HepG2 (cell line): ENCODE measurements around the gene GLDN. TPM values are rescaled to one million over a fixed set of nuclear protein-coding genes. Genes with fewer than 3 reads are reported as not detected.

Experiments used
- GABPB1 ChIP-seq: IDR thresholded peaks from 2 replicates; pipeline ENCODE4 v1.6.1; 2016; ENCODE audit warnings: mild to moderate bottlenecking, missing genetic modification reagents, moderate library complexity, missing compliant biosample characterization
- HDAC1 ChIP-seq: sonication (generic); formaldehyde crosslinking; IDR thresholded peaks from 2 replicates; pipeline ENCODE4 v1.5.1; 2020; ENCODE audit warnings: mild to moderate bottlenecking, missing genetic modification reagents
- HOXD1 ChIP-seq: sonication (generic); formaldehyde crosslinking; IDR thresholded peaks from 2 replicates; pipeline ENCODE4 v1.5.0; 2020; ENCODE audit warnings: missing genetic modification reagents
- RXRA ChIP-seq: sonication (generic); formaldehyde crosslinking; IDR thresholded peaks from 2 replicates; pipeline ENCODE4 v1.5.1; 2020; ENCODE audit warnings: missing genetic modification reagents
- SOX13 ChIP-seq, 3 experiments: fragments of 450-650 bp in 1 of 3; sonication (generic) in 1 of 3; formaldehyde crosslinking in 1 of 3; IDR thresholded peaks in 2 of 3; conservative IDR thresholded peaks in 1 of 3; 2 replicates each; pipeline versions ENCODE4 v1.5.0 to v1.6.1; 2016 to 2020; ENCODE audit warnings: antibody characterized with exemption in 1 of 3, mild to moderate bottlenecking in 1 of 3, missing compliant biosample characterization in 1 of 3, missing genetic modification reagents in 1 of 3, moderate library complexity in 1 of 3
- TEAD3 ChIP-seq: optimal IDR thresholded peaks from 2 replicates; pipeline ENCODE3; 2016; ENCODE audit warnings: borderline replicate concordance
- THAP11 ChIP-seq: IDR thresholded peaks from 2 replicates; pipeline ENCODE4 v1.6.1; 2016; ENCODE audit warnings: missing biosample characterization, missing genetic modification reagents
- ZBTB21 ChIP-seq: sonication (generic); formaldehyde crosslinking; IDR thresholded peaks from 2 replicates; pipeline ENCODE4 v1.4.0; 2020; ENCODE audit warnings: missing genetic modification reagents
- ZFX ChIP-seq: sonication (generic); formaldehyde crosslinking; IDR thresholded peaks from 2 replicates; pipeline ENCODE4 v1.4.0; 2020; ENCODE audit warnings: mild to moderate bottlenecking, low read depth, missing genetic modification reagents, moderate library complexity
- ZMAT3 ChIP-seq: sonication (generic); formaldehyde crosslinking; conservative IDR thresholded peaks from 2 replicates; pipeline ENCODE4 v1.7.0; 2021; ENCODE audit warnings: missing genetic modification reagents
- ZMYM4 ChIP-seq: sonication (generic); formaldehyde crosslinking; IDR thresholded peaks from 2 replicates; pipeline ENCODE4 v1.8.1; 2023; ENCODE audit warnings: mild to moderate bottlenecking, missing genetic modification reagents
- ZNF205 ChIP-seq: IDR thresholded peaks from 2 replicates; pipeline ENCODE4 v1.6.1; 2018; ENCODE audit warnings: missing biosample characterization, missing genetic modification reagents
- ZNF7 ChIP-seq: IDR thresholded peaks from 2 replicates; pipeline ENCODE4 v1.6.1; 2016; ENCODE audit warnings: missing biosample characterization, missing genetic modification reagents
- polyA plus RNA-seq, 8 experiments: library from polyadenylated mRNA; depleted of rRNA in 3 of 8; stranded (reverse) in 7 of 8; unstranded in 1 of 8; fragments of >200 nt; fragmentation: Illumina TruSeq in 4 of 8; extraction: Trizol in 4 of 8; gene quantifications; 2 replicates each; pipeline versions ENCODE4 v1.2.1 to v1.2.3, GENCODE V29; 2011 to 2016; ENCODE audit warnings: low read depth in 4 of 8, missing spikeins in 1 of 8, mixed read lengths in 1 of 8; ENCODE audit not compliant: insufficient read depth in 1 of 8
- total RNA-seq, 5 experiments: library from RNA; depleted of rRNA; stranded (reverse); fragments of >200 nt; fragmentation: Illumina TruSeq; extraction: Trizol; gene quantifications; 2 replicates each; pipeline ENCODE4 v1.2.3, GENCODE V29; 2016; ENCODE audit warnings: low read depth in 1 of 5
- TF ChIP-seq, protein P1 (sequence below): sonication (generic); formaldehyde crosslinking; IDR thresholded peaks from 2 replicates; pipeline ENCODE4 v1.4.0; 2020; ENCODE audit warnings: missing genetic modification reagents
- TF ChIP-seq, protein P2 (sequence below): IDR thresholded peaks from 2 replicates; pipeline ENCODE4 v1.6.1; 2016; ENCODE audit warnings: missing biosample characterization, missing genetic modification reagents, low read depth
- TF ChIP-seq, protein P3 (sequence below): sonication (generic); formaldehyde crosslinking; IDR thresholded peaks from 2 replicates; pipeline ENCODE4 v1.5.1; 2020; ENCODE audit warnings: mild to moderate bottlenecking, missing genetic modification reagents
- TF ChIP-seq, protein P4 (sequence below): IDR thresholded peaks from 2 replicates; pipeline ENCODE4 v1.6.1; 2016; ENCODE audit warnings: missing genetic modification reagents, missing compliant biosample characterization

The GLDN gene
- total and polyA plus RNA-seq, 2 of the 13 experiments (the other 11 are each of a cell fraction or from before 2014, with no cell fraction given) = 0.86 to 1.0 TPM

DNA sequence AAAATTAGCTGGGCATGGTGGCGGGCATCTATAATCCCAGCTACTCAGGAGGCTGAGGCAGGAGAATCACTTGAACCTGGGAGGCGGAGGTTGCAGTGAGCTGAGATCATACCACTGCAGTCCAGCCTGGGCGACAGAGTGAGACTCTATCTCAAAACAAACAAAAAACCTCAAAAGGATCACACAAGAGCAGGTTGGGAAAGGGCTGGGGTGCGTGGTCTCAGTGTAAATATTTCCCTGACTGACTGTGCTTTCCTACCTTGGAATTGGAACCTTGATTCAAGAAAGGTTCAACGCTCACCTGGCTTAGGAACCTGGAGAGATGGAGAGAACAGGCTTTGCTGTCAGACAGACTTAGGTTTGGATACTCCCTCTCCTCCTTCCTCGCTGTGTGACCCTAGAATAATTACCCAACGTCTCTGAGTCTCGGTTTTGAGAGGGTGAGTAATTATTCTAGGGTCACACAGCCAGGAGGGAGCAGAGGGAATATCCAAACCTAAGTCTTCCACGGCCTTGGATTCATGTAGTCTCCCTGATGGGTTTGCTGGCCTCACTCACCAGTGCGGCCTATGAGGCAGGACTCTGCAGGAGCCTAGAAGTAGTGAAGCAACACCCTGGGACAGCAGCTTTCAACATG is 27.7 kb upstream of the GLDN start (continued):
- TF ChIP-seq, protein P1, sequence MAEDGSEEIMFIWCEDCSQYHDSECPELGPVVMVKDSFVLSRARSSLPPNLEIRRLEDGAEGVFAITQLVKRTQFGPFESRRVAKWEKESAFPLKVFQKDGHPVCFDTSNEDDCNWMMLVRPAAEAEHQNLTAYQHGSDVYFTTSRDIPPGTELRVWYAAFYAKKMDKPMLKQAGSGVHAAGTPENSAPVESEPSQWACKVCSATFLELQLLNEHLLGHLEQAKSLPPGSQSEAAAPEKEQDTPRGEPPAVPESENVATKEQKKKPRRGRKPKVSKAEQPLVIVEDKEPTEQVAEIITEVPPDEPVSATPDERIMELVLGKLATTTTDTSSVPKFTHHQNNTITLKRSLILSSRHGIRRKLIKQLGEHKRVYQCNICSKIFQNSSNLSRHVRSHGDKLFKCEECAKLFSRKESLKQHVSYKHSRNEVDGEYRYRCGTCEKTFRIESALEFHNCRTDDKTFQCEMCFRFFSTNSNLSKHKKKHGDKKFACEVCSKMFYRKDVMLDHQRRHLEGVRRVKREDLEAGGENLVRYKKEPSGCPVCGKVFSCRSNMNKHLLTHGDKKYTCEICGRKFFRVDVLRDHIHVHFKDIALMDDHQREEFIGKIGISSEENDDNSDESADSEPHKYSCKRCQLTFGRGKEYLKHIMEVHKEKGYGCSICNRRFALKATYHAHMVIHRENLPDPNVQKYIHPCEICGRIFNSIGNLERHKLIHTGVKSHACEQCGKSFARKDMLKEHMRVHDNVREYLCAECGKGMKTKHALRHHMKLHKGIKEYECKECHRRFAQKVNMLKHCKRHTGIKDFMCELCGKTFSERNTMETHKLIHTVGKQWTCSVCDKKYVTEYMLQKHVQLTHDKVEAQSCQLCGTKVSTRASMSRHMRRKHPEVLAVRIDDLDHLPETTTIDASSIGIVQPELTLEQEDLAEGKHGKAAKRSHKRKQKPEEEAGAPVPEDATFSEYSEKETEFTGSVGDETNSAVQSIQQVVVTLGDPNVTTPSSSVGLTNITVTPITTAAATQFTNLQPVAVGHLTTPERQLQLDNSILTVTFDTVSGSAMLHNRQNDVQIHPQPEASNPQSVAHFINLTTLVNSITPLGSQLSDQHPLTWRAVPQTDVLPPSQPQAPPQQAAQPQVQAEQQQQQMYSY (CRISPR knock-in tag) = no peak
- 0 out of 2 replicates have a peak, but pooled peaks have one; percentile 35 for TF ChIP-seq SOX13 (IDR thresholded peaks at IDR 0.05)
- TF ChIP-seq SOX13 (CRISPR knock-in tag; conservative IDR thresholded peaks at IDR 0.05 in 1 of 2, IDR thresholded peaks at IDR 0.05 in 1 of 2) = peak in 1 of 2 experiments; percentile 81; a peak in 2 of 4 replicates
- peak; percentile 53; the same call in 1 of the 2 replicates for TF ChIP-seq HDAC1 (CRISPR knock-in tag)
- TF ChIP-seq HOXD1 (CRISPR knock-in tag) = 0 out of 2 replicates have a peak, but pooled peaks have one; percentile 37
- TF ChIP-seq, protein P2, sequence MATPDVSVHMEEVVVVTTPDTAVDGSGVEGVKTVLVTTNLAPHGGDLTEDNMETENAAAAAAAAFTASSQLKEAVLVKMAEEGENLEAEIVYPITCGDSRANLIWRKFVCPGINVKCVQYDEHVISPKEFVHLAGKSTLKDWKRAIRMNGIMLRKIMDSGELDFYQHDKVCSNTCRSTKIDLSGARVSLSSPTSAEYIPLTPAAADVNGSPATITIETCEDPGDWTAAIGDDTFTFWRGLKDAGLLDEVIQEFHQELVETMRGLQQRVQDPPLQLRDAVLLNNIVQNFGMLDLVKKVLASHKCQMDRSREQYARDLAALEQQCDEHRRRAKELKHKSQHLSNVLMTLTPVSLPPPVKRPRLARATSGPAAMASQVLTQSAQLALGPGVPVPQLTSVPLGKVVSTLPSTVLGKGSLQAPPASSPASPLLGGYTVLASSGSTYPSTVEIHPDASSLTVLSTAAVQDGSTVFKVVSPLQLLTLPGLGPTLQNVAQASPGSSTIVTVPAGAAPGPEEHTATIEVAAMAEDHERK (CRISPR knock-in tag) = no peak
- TF ChIP-seq, protein P3, sequence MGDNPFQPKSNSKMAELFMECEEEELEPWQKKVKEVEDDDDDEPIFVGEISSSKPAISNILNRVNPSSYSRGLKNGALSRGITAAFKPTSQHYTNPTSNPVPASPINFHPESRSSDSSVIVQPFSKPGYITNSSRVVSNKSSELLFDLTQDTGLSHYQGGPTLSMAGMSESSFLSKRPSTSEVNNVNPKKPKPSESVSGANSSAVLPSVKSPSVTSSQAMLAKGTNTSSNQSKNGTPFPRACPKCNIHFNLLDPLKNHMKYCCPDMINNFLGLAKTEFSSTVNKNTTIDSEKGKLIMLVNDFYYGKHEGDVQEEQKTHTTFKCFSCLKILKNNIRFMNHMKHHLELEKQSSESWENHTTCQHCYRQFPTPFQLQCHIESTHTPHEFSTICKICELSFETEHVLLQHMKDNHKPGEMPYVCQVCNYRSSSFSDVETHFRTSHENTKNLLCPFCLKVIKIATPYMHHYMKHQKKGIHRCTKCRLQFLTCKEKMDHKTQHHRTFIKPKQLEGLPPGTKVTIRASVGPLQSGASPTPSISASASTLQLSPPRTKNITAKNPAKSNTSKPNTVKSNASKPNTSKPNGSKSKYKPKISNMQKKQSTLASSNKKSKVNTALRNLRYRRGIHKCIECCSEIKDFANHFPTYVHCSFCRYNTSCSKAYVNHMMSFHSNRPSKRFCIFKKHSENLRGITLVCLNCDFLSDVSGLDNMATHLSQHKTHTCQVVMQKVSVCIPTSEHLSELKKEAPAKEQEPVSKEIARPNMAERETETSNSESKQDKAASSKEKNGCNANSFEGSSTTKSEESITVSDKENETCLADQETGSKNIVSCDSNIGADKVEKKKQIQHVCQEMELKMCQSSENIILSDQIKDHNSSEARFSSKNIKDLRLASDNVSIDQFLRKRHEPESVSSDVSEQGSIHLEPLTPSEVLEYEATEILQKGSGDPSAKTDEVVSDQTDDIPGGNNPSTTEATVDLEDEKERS (CRISPR knock-in tag) = peak; percentile 75; the same call in 1 of the 2 replicates
- TF ChIP-seq ZNF205 (CRISPR knock-in tag) = peak; percentile 87
- TF ChIP-seq ZMAT3 (CRISPR knock-in tag) = peak; percentile 79; the same call in 1 of the 2 replicates
- TF ChIP-seq ZMYM4 (CRISPR knock-in tag) = peak; percentile 78
- peak; percentile 70; the same call in 1 of the 2 replicates for TF ChIP-seq ZFX (CRISPR knock-in tag)
- TF ChIP-seq, protein P4, sequence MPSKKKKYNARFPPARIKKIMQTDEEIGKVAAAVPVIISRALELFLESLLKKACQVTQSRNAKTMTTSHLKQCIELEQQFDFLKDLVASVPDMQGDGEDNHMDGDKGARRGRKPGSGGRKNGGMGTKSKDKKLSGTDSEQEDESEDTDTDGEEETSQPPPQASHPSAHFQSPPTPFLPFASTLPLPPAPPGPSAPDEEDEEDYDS (CRISPR knock-in tag) = peak; percentile 37; the same call in 1 of the 2 replicates
- TF ChIP-seq GABPB1 = peak; percentile 18; the same call in 1 of the 2 replicates
- peak; percentile 75 for TF ChIP-seq TEAD3 (CRISPR knock-in tag)
- peak; percentile 54; the same call in 1 of the 2 replicates for TF ChIP-seq RXRA
- 0 out of 2 replicates have a peak, but pooled peaks have one; percentile 42 for TF ChIP-seq THAP11
- peak; percentile 72 for TF ChIP-seq ZNF7 (CRISPR knock-in tag)
- TF ChIP-seq ZBTB21 = 0 out of 2 replicates have a peak, but pooled peaks have one; percentile 43
